IMR-90 (cell line): ENCODE results near the gene TRAFD1. TPM values are rescaled to one million over a fixed set of nuclear protein-coding genes. Genes with fewer than 3 reads are reported as not detected.

ENCODE experiments used
- ATAC-seq: fragments of 200-7000 bp; cut with Tn5 transposase; 2 replicates; pipeline ENCODE4 v1.9.1; 2020; ENCODE audit warnings: low read depth, mild to moderate bottlenecking, moderate library complexity
- BruUV-seq: library from RNA; stranded (reverse); fragments of 400-500 nt; replicated peaks from 2 replicates; lab custom pipeline; 2021; lab: Mats Ljungman, UMichigan
- CTCF ChIA-PET: fragments of 300-600 bp; formaldehyde crosslinking; extraction: SDS; loops from one replicate; lab custom pipeline; 2021; ENCODE audit warnings: antibody characterized with exemption; lab: Yijun Ruan, JAX
- POLR2A ChIA-PET: fragments of 300-600 bp; sonication (Branson Sonifier 250); formaldehyde crosslinking; loops from one replicate; lab custom pipeline; 2022; ENCODE audit warnings: antibody characterized with exemption; ENCODE audit not compliant: unreplicated experiment; lab: Charles Lee
- DNase-seq: peaks from one replicate; pipeline ENCODE4 v3.0.0; 2013
- H2AFZ ChIP-seq: replicated peaks from 2 replicates; pipeline ENCODE3; 2013; ENCODE audit warnings: low read length, mild to moderate bottlenecking; ENCODE audit not compliant: poor library complexity
- H2AK5ac ChIP-seq: 2 replicates; pipeline ENCODE4 v1.6.1; 2013; ENCODE audit warnings: low read depth, low read length, inconsistent platforms
- H2AK9ac ChIP-seq: replicated peaks from 2 replicates; pipeline ENCODE3; 2013; ENCODE audit warnings: mild to moderate bottlenecking, low read depth, low read length, moderate library complexity; ENCODE audit not compliant: poor library complexity
- H2BK120ac ChIP-seq: 2 replicates; pipeline ENCODE4 v1.6.1; 2013; ENCODE audit warnings: low read depth, low read length, inconsistent platforms
- H2BK15ac ChIP-seq: 3 replicates; pipeline ENCODE4 v1.6.1; 2013; ENCODE audit warnings: low read depth, low read length, inconsistent platforms
- H2BK20ac ChIP-seq: 2 replicates; pipeline ENCODE4 v1.6.1; 2013; ENCODE audit warnings: low read depth, mild to moderate bottlenecking, inconsistent platforms, low read length, moderate library complexity
- H2BK5ac ChIP-seq: 2 replicates; pipeline ENCODE4 v1.6.1; 2013; ENCODE audit warnings: mild to moderate bottlenecking, low read depth, low read length, inconsistent platforms; ENCODE audit not compliant: poor library complexity, severe bottlenecking
- H3K14ac ChIP-seq: replicated peaks from 2 replicates; pipeline ENCODE4 v1.6.1; 2013; ENCODE audit warnings: low read depth, low read length, inconsistent platforms
- H3K18ac ChIP-seq: 2 replicates; pipeline ENCODE4 v1.6.1; 2013; ENCODE audit warnings: low read depth, low read length, control low read depth
- H3K23ac ChIP-seq: 2 replicates; pipeline ENCODE4 v1.6.1; 2013; ENCODE audit warnings: low read depth, low read length, inconsistent platforms
- H3K27ac ChIP-seq: 2 replicates; pipeline ENCODE4 v1.5.1; 2013; ENCODE audit warnings: mild to moderate bottlenecking, control low read depth, low read length; ENCODE audit not compliant: insufficient read depth
- H3K27me3 ChIP-seq: 2 replicates; pipeline ENCODE4 v1.6.1; 2013; ENCODE audit warnings: low read length; ENCODE audit not compliant: control insufficient read depth, insufficient read depth
- H3K36me3 ChIP-seq: 2 replicates; pipeline ENCODE4 v1.6.1; 2013; ENCODE audit warnings: low read length, mixed read lengths; ENCODE audit not compliant: control insufficient read depth, insufficient read depth
- H3K4ac ChIP-seq: 2 replicates; pipeline ENCODE4 v1.6.1; 2013; ENCODE audit warnings: low read depth, low read length, inconsistent platforms
- H3K4me1 ChIP-seq: 2 replicates; pipeline ENCODE4 v1.6.1; 2013; ENCODE audit warnings: low read length, mixed read lengths; ENCODE audit not compliant: control insufficient read depth, insufficient read depth
- H3K4me2 ChIP-seq: 2 replicates; pipeline ENCODE4 v1.6.1; 2013; ENCODE audit warnings: low read depth, mild to moderate bottlenecking, control low read depth, low read length, moderate library complexity
- H3K4me3 ChIP-seq: 2 replicates; pipeline ENCODE4 v1.5.1; 2013; ENCODE audit warnings: low read depth, mild to moderate bottlenecking, control low read depth, low read length, moderate library complexity; ENCODE audit not compliant: insufficient read depth
- H3K56ac ChIP-seq: 2 replicates; pipeline ENCODE4 v1.6.1; 2013; ENCODE audit warnings: low read length, inconsistent platforms; ENCODE audit not compliant: insufficient read depth; ENCODE audit errors: extremely low read depth
- H3K79me1 ChIP-seq, 2 experiments: 2 replicates each; pipeline ENCODE4 v1.6.1; 2013; ENCODE audit warnings: low read length in 2 of 2, inconsistent platforms in 1 of 2, low read depth in 1 of 2
- H3K9ac ChIP-seq: 2 replicates; pipeline ENCODE4 v1.6.1; 2013; ENCODE audit warnings: low read depth, low read length, control low read depth
- H3K9me1 ChIP-seq: 2 replicates; pipeline ENCODE4 v1.6.1; 2013; ENCODE audit warnings: low read length, inconsistent platforms; ENCODE audit not compliant: insufficient read depth
- H3K9me3 ChIP-seq: 2 replicates; pipeline ENCODE4 v1.6.1; 2013; ENCODE audit warnings: low read length; ENCODE audit not compliant: control insufficient read depth, insufficient read depth
- H4K20me1 ChIP-seq: 2 replicates; pipeline ENCODE4 v1.6.1; 2013; ENCODE audit warnings: low read length, inconsistent platforms; ENCODE audit not compliant: insufficient read depth
- H4K5ac ChIP-seq: 2 replicates; pipeline ENCODE4 v1.6.1; 2013; ENCODE audit warnings: mild to moderate bottlenecking, low read depth, low read length, control low read depth
- H4K8ac ChIP-seq, 2 experiments: 2 replicates each; pipeline ENCODE4 v1.6.1; 2013; ENCODE audit warnings: low read depth in 2 of 2, low read length in 2 of 2, control low read depth in 1 of 2, inconsistent platforms in 1 of 2
- H4K91ac ChIP-seq: 2 replicates; pipeline ENCODE4 v1.6.1; 2013; ENCODE audit warnings: low read depth, low read length, inconsistent platforms; ENCODE audit not compliant: insufficient read depth
- BHLHE40 ChIP-seq: fragments of 150-350 bp; IDR thresholded peaks from 2 replicates; pipeline ENCODE4 v1.6.1; 2016; ENCODE audit warnings: mild to moderate bottlenecking, low read depth, low read length
- CEBPB ChIP-seq: IDR thresholded peaks from 2 replicates; pipeline ENCODE4 v1.6.1; 2012; ENCODE audit warnings: low read depth, low read length, improper control_type of control experiment
- CHD1 ChIP-seq: IDR thresholded peaks from 2 replicates; pipeline ENCODE4 v1.6.1; 2012; ENCODE audit warnings: low read depth, low read length, improper control_type of control experiment
- ELK1 ChIP-seq: fragments of 150-350 bp; IDR thresholded peaks from 2 replicates; pipeline ENCODE4 v1.6.1; 2016; ENCODE audit warnings: low read depth, mild to moderate bottlenecking, low read length, moderate library complexity, borderline replicate concordance
- FOS ChIP-seq: fragments of 150-350 bp; IDR thresholded peaks from 2 replicates; pipeline ENCODE4 v1.6.1; 2016; ENCODE audit warnings: low read depth, low read length
- MAFK ChIP-seq: IDR thresholded peaks from 2 replicates; pipeline ENCODE4 v1.6.1; 2012; ENCODE audit warnings: low read depth, low read length, improper control_type of control experiment
- MAZ ChIP-seq: IDR thresholded peaks from 2 replicates; pipeline ENCODE4 v1.6.1; 2012; ENCODE audit warnings: low read depth, mild to moderate bottlenecking, low read length, improper control_type of control experiment, moderate library complexity, borderline replicate concordance
- MXI1 ChIP-seq: IDR thresholded peaks from 2 replicates; pipeline ENCODE4 v1.6.1; 2012; ENCODE audit warnings: low read depth, mild to moderate bottlenecking, low read length, moderate library complexity, borderline replicate concordance
- NFE2L2 ChIP-seq: fragments of 150-350 bp; IDR thresholded peaks from 2 replicates; pipeline ENCODE4 v1.6.1; 2016; ENCODE audit warnings: low read depth, mild to moderate bottlenecking, low read length
- POLR2A ChIP-seq: IDR thresholded peaks from 2 replicates; pipeline ENCODE4 v1.6.1; 2012; ENCODE audit warnings: mild to moderate bottlenecking, low read depth, low read length
- RAD21 ChIP-seq: IDR thresholded peaks from 2 replicates; pipeline ENCODE4 v1.6.1; 2012; ENCODE audit warnings: low read length, improper control_type of control experiment
- RCOR1 ChIP-seq: IDR thresholded peaks from 2 replicates; pipeline ENCODE4 v1.6.1; 2012; ENCODE audit warnings: mild to moderate bottlenecking, low read length, improper control_type of control experiment; ENCODE audit not compliant: insufficient replicate concordance
- RFX5 ChIP-seq: IDR thresholded peaks from 2 replicates; pipeline ENCODE4 v1.8.0; 2012; ENCODE audit warnings: low read depth, mild to moderate bottlenecking, low read length, moderate library complexity
- SMC3 ChIP-seq: fragments of 150-350 bp; IDR thresholded peaks from 2 replicates; pipeline ENCODE4 v1.6.1; 2016; ENCODE audit warnings: low read depth, mild to moderate bottlenecking, antibody characterized with exemption, low read length, moderate library complexity
- WGBS, 2 experiments: methylation state at CpG; one replicate each; pipeline versions ENCODE4 v1.1.5 to v1.1.7; 2013; ENCODE audit warnings: missing lambda C conversion rate in 2 of 2; ENCODE audit not compliant: insufficient read length in 1 of 2; ENCODE audit errors: extremely low coverage in 2 of 2; 5-methylcytosine and 5-hydroxymethylcytosine counted together
- dilution Hi-C: fragments of 300-500 bp; cut with HindIII; formaldehyde crosslinking; loops from one replicate; pipeline ENCODE4 v1.14.3; 2018; ENCODE audit warnings: low sequenced_read_pairs; ENCODE audit not compliant: unreplicated experiment
- in situ Hi-C: fragments of 300-500 bp; cut with MboI; formaldehyde crosslinking; loops from 3 replicates; pipeline ENCODE4 v1.14.3; 2019; ENCODE audit warnings: low sequenced_read_pairs, inconsistent platforms, mixed read lengths
- intact Hi-C: fragments of 100-400 bp; cut with micrococcal nuclease; formaldehyde crosslinking; loops from 2 replicates; pipeline ENCODE4 v1.10.0; 2022
- polyA plus RNA-seq, 3 experiments: library from polyadenylated mRNA; depleted of rRNA; stranded (reverse); fragments of >200 nt; gene quantifications; 2 replicates each; pipeline ENCODE4 v1.2.3, GENCODE V29; 2012; ENCODE audit warnings: low replicate concordance in 1 of 3
- total RNA-seq: library from RNA; depleted of rRNA; stranded (reverse); fragments of >200 nt; gene quantifications from 2 replicates; pipeline ENCODE4 v1.2.3, GENCODE V29; 2012
- TF ChIP-seq, protein P1 (sequence below): fragments of 150-350 bp; IDR thresholded peaks from 2 replicates; pipeline ENCODE4 v1.6.1; 2017; ENCODE audit warnings: mild to moderate bottlenecking, antibody characterized with exemption, low read length, low read depth
- TF ChIP-seq, protein P2 (sequence below): conservative IDR thresholded peaks from 2 replicates; pipeline ENCODE4 v1.5.1; 2012; ENCODE audit warnings: mild to moderate bottlenecking, low read depth, low read length, improper control_type of control experiment

Gene TRAFD1
- total and polyA plus RNA-seq, 2 of the 4 experiments (the other 2 are of a cell fraction) = 41.3 to 70.4 TPM

DNA sequence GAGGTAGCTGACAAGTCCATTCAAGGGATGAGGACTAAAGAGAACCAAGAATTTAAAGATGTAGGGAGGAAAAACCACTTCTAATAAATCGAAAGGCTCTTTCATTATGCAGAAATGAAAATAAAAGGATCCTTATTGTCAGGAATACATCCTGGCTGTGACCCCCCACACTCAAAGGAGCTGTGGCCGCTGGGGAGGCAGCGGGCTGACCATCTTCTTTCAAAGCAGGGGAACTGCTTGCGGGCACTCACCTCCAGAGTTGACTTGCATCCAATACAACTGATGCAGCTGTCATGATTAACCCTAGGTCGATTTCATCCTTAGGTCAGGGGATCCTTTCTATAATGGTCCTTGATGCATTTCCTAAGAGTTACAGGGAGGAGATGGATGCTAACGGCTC is 35.3 kb downstream of the TRAFD1 start:
- intact Hi-C loops (no loop called here), dilution Hi-C loops (no loop called here), in situ Hi-C loops (no loop called here)
- WGBS, 2 experiments = 100% methylated on average over 1 of the region's 6 CpGs; no CpG with 5 or more reads in 1 of the 2 experiments
- no peak overlapping the region for H4K91ac ChIP-seq
- no peak overlapping the region for H3K23ac ChIP-seq
- no peak overlapping the region for H3K56ac ChIP-seq
- H2BK15ac ChIP-seq = no peak overlapping the region
- H2AK5ac ChIP-seq = no peak overlapping the region
- H2AK9ac ChIP-seq = no peak overlapping the region
- no peak overlapping the region for H2BK20ac ChIP-seq
- H3K79me1 ChIP-seq = no peaks in the 10 kb centered on the region; a peak in 2 of 4 replicates
- no peak overlapping the region for H3K4me3 ChIP-seq
- no peak overlapping the region for H3K14ac ChIP-seq
- no peak overlapping the region for H3K27ac ChIP-seq
- BruUV-seq = TSS peak; percentile 62
- no peak overlapping the region for H3K4ac ChIP-seq
- H3K4me2 ChIP-seq = no peak overlapping the region
- TF ChIP-seq, protein P1, sequence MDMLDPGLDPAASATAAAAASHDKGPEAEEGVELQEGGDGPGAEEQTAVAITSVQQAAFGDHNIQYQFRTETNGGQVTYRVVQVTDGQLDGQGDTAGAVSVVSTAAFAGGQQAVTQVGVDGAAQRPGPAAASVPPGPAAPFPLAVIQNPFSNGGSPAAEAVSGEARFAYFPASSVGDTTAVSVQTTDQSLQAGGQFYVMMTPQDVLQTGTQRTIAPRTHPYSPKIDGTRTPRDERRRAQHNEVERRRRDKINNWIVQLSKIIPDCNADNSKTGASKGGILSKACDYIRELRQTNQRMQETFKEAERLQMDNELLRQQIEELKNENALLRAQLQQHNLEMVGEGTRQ = no peak
- TF ChIP-seq FOS = no peak
- no peak for TF ChIP-seq POLR2A
- TF ChIP-seq RCOR1 = no peak
- TF ChIP-seq RAD21 = no peak
- TF ChIP-seq MAFK = no peak
- TF ChIP-seq, protein P2, sequence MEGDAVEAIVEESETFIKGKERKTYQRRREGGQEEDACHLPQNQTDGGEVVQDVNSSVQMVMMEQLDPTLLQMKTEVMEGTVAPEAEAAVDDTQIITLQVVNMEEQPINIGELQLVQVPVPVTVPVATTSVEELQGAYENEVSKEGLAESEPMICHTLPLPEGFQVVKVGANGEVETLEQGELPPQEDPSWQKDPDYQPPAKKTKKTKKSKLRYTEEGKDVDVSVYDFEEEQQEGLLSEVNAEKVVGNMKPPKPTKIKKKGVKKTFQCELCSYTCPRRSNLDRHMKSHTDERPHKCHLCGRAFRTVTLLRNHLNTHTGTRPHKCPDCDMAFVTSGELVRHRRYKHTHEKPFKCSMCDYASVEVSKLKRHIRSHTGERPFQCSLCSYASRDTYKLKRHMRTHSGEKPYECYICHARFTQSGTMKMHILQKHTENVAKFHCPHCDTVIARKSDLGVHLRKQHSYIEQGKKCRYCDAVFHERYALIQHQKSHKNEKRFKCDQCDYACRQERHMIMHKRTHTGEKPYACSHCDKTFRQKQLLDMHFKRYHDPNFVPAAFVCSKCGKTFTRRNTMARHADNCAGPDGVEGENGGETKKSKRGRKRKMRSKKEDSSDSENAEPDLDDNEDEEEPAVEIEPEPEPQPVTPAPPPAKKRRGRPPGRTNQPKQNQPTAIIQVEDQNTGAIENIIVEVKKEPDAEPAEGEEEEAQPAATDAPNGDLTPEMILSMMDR = no peak
- no peak for TF ChIP-seq MAZ
- TF ChIP-seq CHD1 = no peak
- no peak for TF ChIP-seq MXI1
- TF ChIP-seq SMC3 = no peak
- TF ChIP-seq ELK1 = no peak
- TF ChIP-seq RFX5 = no peak
- no peak for TF ChIP-seq BHLHE40
- no peak for TF ChIP-seq NFE2L2
- no peak for TF ChIP-seq CEBPB
- no peaks in the 10 kb centered on the region for H3K4me1 ChIP-seq
- ATAC-seq (no peak), DNase-seq (no peak)
- ChIA-PET POLR2A (no interaction called here), CTCF (interaction anchor here (1.2 kb wide), 1 partner anchor 10 kb away, joined by 4 read pairs; no protein-coding TSS in a partner anchor)
- no peak overlapping the region for H3K18ac ChIP-seq
- peaks cover 49% of the 10 kb centered on the region for H3K36me3 ChIP-seq
- no peaks in the 10 kb centered on the region for H4K20me1 ChIP-seq
- H3K9ac ChIP-seq = no peak overlapping the region
- peaks cover 6% of the 10 kb centered on the region for H3K9me3 ChIP-seq
- H3K27me3 ChIP-seq = no peaks in the 10 kb centered on the region
- H2BK120ac ChIP-seq = no peak overlapping the region
- H4K8ac ChIP-seq = no peak overlapping the region
- no peak overlapping the region for H2AFZ ChIP-seq
- no peaks in the 10 kb centered on the region for H3K9me1 ChIP-seq
- H2BK5ac ChIP-seq = no peak overlapping the region
- H4K5ac ChIP-seq = no peak overlapping the region
